GM12878 (cell line): ENCODE data around the gene LDHA. TPM values are rescaled to one million over a fixed set of nuclear protein-coding genes. Genes with fewer than 3 reads are reported as not detected.

ENCODE experiments used
- ATAC-seq: fragments of 200-7000 bp; cut with Tn5 transposase; 3 replicates; pipeline ENCODE4 v1.9.1; 2020; ENCODE audit warnings: mild to moderate bottlenecking, moderate library complexity
- BruUV-seq: library from RNA; stranded (reverse); fragments of 400-500 nt; replicated peaks from 2 replicates; lab custom pipeline; 2021; lab: Mats Ljungman, UMichigan
- CTCF ChIA-PET: fragments of 300-600 bp; sonication (Branson Sonifier 250); formaldehyde crosslinking; extraction: SDS; loops from one replicate; lab custom pipeline; 2021; ENCODE audit warnings: inconsistent platforms; lab: Yijun Ruan, JAX
- POLR2A ChIA-PET: fragments of 350-600 bp; formaldehyde crosslinking; extraction: SDS; loops from one replicate; lab custom pipeline; 2021; ENCODE audit warnings: inconsistent platforms; lab: Charles Lee
- RAD21 ChIA-PET: fragments of 300-600 bp; sonication (Branson Sonifier 250); formaldehyde crosslinking; loops from one replicate; lab custom pipeline; 2023; ENCODE audit warnings: antibody characterized with exemption; ENCODE audit not compliant: unreplicated experiment; lab: Charles Lee
- SMC1A ChIA-PET: fragments of 300-600 bp; sonication (Branson Sonifier 250); formaldehyde crosslinking; loops from one replicate; lab custom pipeline; 2023; ENCODE audit not compliant: unreplicated experiment, uncharacterized antibody; lab: Charles Lee
- DNase-seq: peaks from one replicate; pipeline ENCODE4 v3.0.0-alpha.2; 2011; ENCODE audit warnings: low read depth, low spot score
- FAIRE-seq: peaks from 3 replicates; lab custom pipeline; 2011; peaks lifted over from hg19 to GRCh38; lab: Jason Lieb, UNC
- H2AFZ ChIP-seq: 2 replicates; pipeline ENCODE4 v1.6.0; 2011; ENCODE audit warnings: low read depth, low read length, control low read depth; ENCODE audit not compliant: control insufficient read depth
- H3K27ac ChIP-seq: 2 replicates; pipeline ENCODE4 v1.5.1; 2011; ENCODE audit warnings: control low read depth; ENCODE audit not compliant: control insufficient read depth, insufficient read depth
- H3K27me3 ChIP-seq, 2 experiments: replicated peaks in 1 of 2; 2 replicates each; pipeline versions ENCODE4 v1.6.0 to v1.6.1; 2011; ENCODE audit warnings: low read length in 1 of 2; ENCODE audit not compliant: control insufficient read depth in 2 of 2, insufficient read depth in 2 of 2
- H3K36me3 ChIP-seq, 2 experiments: 2 replicates each; pipeline ENCODE4 v1.5.1; 2011; ENCODE audit warnings: low read length in 1 of 2; ENCODE audit not compliant: control insufficient read depth in 2 of 2, insufficient read depth in 2 of 2
- H3K4me1 ChIP-seq: 2 replicates; pipeline ENCODE4 v1.6.1; 2011; ENCODE audit warnings: mild to moderate bottlenecking, low read length, moderate library complexity, mixed read lengths; ENCODE audit not compliant: control insufficient read depth, insufficient read depth
- H3K4me2 ChIP-seq: 2 replicates; pipeline ENCODE4 v1.6.0; 2011; ENCODE audit warnings: control low read depth; ENCODE audit not compliant: control insufficient read depth, insufficient read depth
- H3K4me3 ChIP-seq: fragments of 200-600 bp; sonication (generic); 2 replicates; pipeline ENCODE4 v1.5.1; 2016
- H3K79me2 ChIP-seq: 2 replicates; pipeline ENCODE4 v1.6.0; 2011; ENCODE audit warnings: low read length; ENCODE audit not compliant: control insufficient read depth, insufficient read depth
- H3K9ac ChIP-seq: 2 replicates; pipeline ENCODE4 v1.8.0; 2011; ENCODE audit warnings: low read length, control low read depth, mixed read lengths; ENCODE audit not compliant: control insufficient read depth, insufficient read depth
- H3K9me3 ChIP-seq: replicated peaks from 3 replicates; pipeline ENCODE4 v1.5.1; 2011; ENCODE audit warnings: mild to moderate bottlenecking, low read length; ENCODE audit not compliant: control insufficient read depth, insufficient read depth
- H4K20me1 ChIP-seq: 2 replicates; pipeline ENCODE4 v1.6.0; 2011; ENCODE audit not compliant: control insufficient read depth, insufficient read depth
- CHD1 ChIP-seq: IDR thresholded peaks from 2 replicates; pipeline ENCODE4 v1.6.1; 2012; ENCODE audit warnings: low read depth, low read length, improper control_type of control experiment
- EED ChIP-seq: sonication (generic); IDR thresholded peaks from 2 replicates; pipeline ENCODE4 v1.6.1; 2016; ENCODE audit warnings: antibody characterized with exemption, low read depth
- EZH2 ChIP-seq: IDR thresholded peaks from 2 replicates; pipeline ENCODE4 v1.6.1; 2012; ENCODE audit warnings: low read depth, mild to moderate bottlenecking, control low read depth, inconsistent platforms, low read length, borderline replicate concordance; ENCODE audit not compliant: control insufficient read depth
- GABPA ChIP-seq: IDR thresholded peaks from 2 replicates; pipeline ENCODE4 v1.6.1; 2014; ENCODE audit warnings: antibody characterized with exemption, low read depth, mild to moderate bottlenecking, inconsistent platforms
- HDAC2 ChIP-seq: fragments of 200-600 bp; sonication (generic); IDR thresholded peaks from 2 replicates; pipeline ENCODE4 v1.6.1; 2017
- JUND ChIP-seq: IDR thresholded peaks from 2 replicates; pipeline ENCODE4 v1.6.1; 2012; ENCODE audit warnings: low read depth, mild to moderate bottlenecking, low read length, improper control_type of control experiment, moderate library complexity
- NFYB ChIP-seq: IDR thresholded peaks from 2 replicates; pipeline ENCODE4 v1.6.1; 2011; ENCODE audit warnings: low read depth, mild to moderate bottlenecking, low read length, improper control_type of control experiment, moderate library complexity; ENCODE audit not compliant: insufficient read depth
- PAX5 ChIP-seq: IDR thresholded peaks from 2 replicates; pipeline ENCODE4 v1.6.1; 2011; ENCODE audit warnings: low read depth, low read length, borderline replicate concordance
- PBX3 ChIP-seq: IDR thresholded peaks from 2 replicates; pipeline ENCODE4 v1.6.1; 2011; ENCODE audit warnings: mild to moderate bottlenecking, low read depth, low read length, moderate library complexity; ENCODE audit not compliant: insufficient replicate concordance
- PML ChIP-seq: IDR thresholded peaks from 2 replicates; pipeline ENCODE4 v1.6.1; 2012; ENCODE audit warnings: low read length, inconsistent platforms
- POLR2AphosphoS2 ChIP-seq: IDR thresholded peaks from 2 replicates; pipeline ENCODE4 v1.6.1; 2011; ENCODE audit warnings: low read depth, mild to moderate bottlenecking, low read length, improper control_type of control experiment, moderate library complexity
- POU2F2 ChIP-seq: IDR thresholded peaks from 3 replicates; pipeline ENCODE4 v1.6.1; 2011; ENCODE audit warnings: low read depth, mild to moderate bottlenecking, low read length, borderline replicate concordance
- RB1 ChIP-seq: fragments of 450-650 bp; formaldehyde crosslinking; IDR thresholded peaks from 2 replicates; pipeline ENCODE4 v1.6.1; 2017; ENCODE audit warnings: mild to moderate bottlenecking, borderline replicate concordance
- SKIL ChIP-seq: fragments of 450-650 bp; IDR thresholded peaks from 2 replicates; pipeline ENCODE4 v1.6.1; 2017; ENCODE audit warnings: mild to moderate bottlenecking, low read depth, inconsistent platforms; ENCODE audit not compliant: poor library complexity, severe bottlenecking
- STAT3 ChIP-seq: IDR thresholded peaks from 2 replicates; pipeline ENCODE4 v1.6.1; 2011; ENCODE audit warnings: low read depth, low read length, improper control_type of control experiment
- ZSCAN29 ChIP-seq: fragments of 450-650 bp; IDR thresholded peaks from 2 replicates; pipeline ENCODE4 v1.6.1; 2017; ENCODE audit warnings: mild to moderate bottlenecking, moderate library complexity
- WGBS: methylation state at CpG from one replicate; pipeline ENCODE4 v1.1.6; 2016; ENCODE audit warnings: low lambda C conversion rate; ENCODE audit not compliant: insufficient replicate concordance, insufficient coverage; ENCODE audit errors: missing lambda C conversion rate; 5-methylcytosine and 5-hydroxymethylcytosine counted together
- in situ Hi-C: fragments of 300-500 bp; cut with MboI; formaldehyde crosslinking; loops from 9 replicates; pipeline ENCODE4 v1.14.3; 2018; ENCODE audit warnings: mixed read lengths
- intact Hi-C: fragments of 100-400 bp; cut with micrococcal nuclease; formaldehyde crosslinking; loops from one replicate; pipeline ENCODE4 v1.14.2; 2022; ENCODE audit not compliant: unreplicated experiment
- polyA plus RNA-seq, 11 experiments: library from polyadenylated mRNA; depleted of rRNA in 4 of 11; unstranded in 6 of 11; stranded (reverse) in 5 of 11; fragments of >200 nt; fragmentation: Nextera tagmentation in 4 of 11; fragmentation: Illumina TruSeq in 1 of 11; extraction: Ambion mirVana in 4 of 11; extraction: Trizol in 1 of 11; gene quantifications; 1 replicate in 1 of 11; 2 replicates in 10 of 11; pipeline versions ENCODE4 v1.2.1 to v1.2.3, GENCODE V29; 2011 to 2016; ENCODE audit warnings: inconsistent platforms in 2 of 11, missing spikeins in 2 of 11, low read depth in 1 of 11
- total RNA-seq, 4 experiments: library from RNA; depleted of rRNA in 3 of 4; stranded (reverse); fragments of >200 nt in 3 of 4; fragmentation: Illumina TruSeq in 1 of 4; extraction: Trizol in 1 of 4; gene quantifications; 2 replicates each; pipeline versions ENCODE4 v1.2.1 to v1.2.3, GENCODE V29; 2013 to 2021
- TF ChIP-seq, protein P1 (sequence below): fragments of 450-650 bp; IDR thresholded peaks from 2 replicates; pipeline ENCODE4 v1.6.1; 2017; ENCODE audit warnings: low read depth, mild to moderate bottlenecking, moderate library complexity

The LDHA gene
- total and polyA plus RNA-seq, 10 of the 15 experiments (the other 5 are each of a cell fraction or from before 2014, with no cell fraction given): 773 to 2,300 (median 1,367) TPM

GRCh38 chr11:18404062-18404461 is 9.7 kb downstream of the LDHA start:
- Histone ChIP-seq H4K20me1 (peaks cover 8% of the 10 kb centered on the region), H3K9me3 (no peaks in the 10 kb centered on the region), H2AFZ (no peak overlapping the region), H3K4me3 (no peak overlapping the region), H3K27me3 (no peaks in the 10 kb centered on the region), H3K27ac (no peak overlapping the region), H3K36me3 (peaks cover 21 to 58% of the 10 kb centered on the region in 2 experiments), H3K9ac (no peak overlapping the region), H3K4me2 (no peak overlapping the region), H3K4me1 (no peaks in the 10 kb centered on the region), H3K79me2 (peaks cover 16% of the 10 kb centered on the region)
- intact Hi-C loops: no loop called here
- no TSS peak for BruUV-seq
- no peak for FAIRE-seq
- in situ Hi-C loops: no loop called here
- no peak for ATAC-seq
- RAD21 ChIA-PET: no interaction called here
- no peak for TF ChIP-seq JUND
- TF ChIP-seq GABPA: no peak
- TF ChIP-seq POU2F2: no peak
- TF ChIP-seq, protein P1, sequence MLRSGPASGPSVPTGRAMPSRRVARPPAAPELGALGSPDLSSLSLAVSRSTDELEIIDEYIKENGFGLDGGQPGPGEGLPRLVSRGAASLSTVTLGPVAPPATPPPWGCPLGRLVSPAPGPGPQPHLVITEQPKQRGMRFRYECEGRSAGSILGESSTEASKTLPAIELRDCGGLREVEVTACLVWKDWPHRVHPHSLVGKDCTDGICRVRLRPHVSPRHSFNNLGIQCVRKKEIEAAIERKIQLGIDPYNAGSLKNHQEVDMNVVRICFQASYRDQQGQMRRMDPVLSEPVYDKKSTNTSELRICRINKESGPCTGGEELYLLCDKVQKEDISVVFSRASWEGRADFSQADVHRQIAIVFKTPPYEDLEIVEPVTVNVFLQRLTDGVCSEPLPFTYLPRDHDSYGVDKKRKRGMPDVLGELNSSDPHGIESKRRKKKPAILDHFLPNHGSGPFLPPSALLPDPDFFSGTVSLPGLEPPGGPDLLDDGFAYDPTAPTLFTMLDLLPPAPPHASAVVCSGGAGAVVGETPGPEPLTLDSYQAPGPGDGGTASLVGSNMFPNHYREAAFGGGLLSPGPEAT: no peak
- TF ChIP-seq EED: no peak
- TF ChIP-seq RB1: no peak
- TF ChIP-seq POLR2AphosphoS2: no peak
- no peak for TF ChIP-seq HDAC2
- TF ChIP-seq CHD1: no peak
- TF ChIP-seq EZH2: no peak
- TF ChIP-seq ZSCAN29: no peak
- TF ChIP-seq PML: no peak
- no peak for TF ChIP-seq SKIL
- no peak for TF ChIP-seq STAT3
- no peak for TF ChIP-seq PAX5
- no peak for TF ChIP-seq PBX3
- no peak for TF ChIP-seq NFYB
- CTCF ChIA-PET: interaction anchor here (0.5 to 1.7 kb wide), 4 partner anchors 10 to 160 kb away, joined by 3 to 6 read pairs (median 4); no protein-coding TSS in a partner anchor
- SMC1A ChIA-PET: interaction anchor here (1.2 to 2.4 kb wide), 3 partner anchors 8 to 160 kb away, joined by 3 to 12 read pairs (median 4); no protein-coding TSS in a partner anchor
- DNase-seq: no peak
- WGBS: 100% methylated on average over 4 of the region's 4 CpGs
- POLR2A ChIA-PET: no interaction called here
